ENCODE data around the gene CCDC85A. TPM values are rescaled to one million over a fixed set of nuclear protein-coding genes. Genes with fewer than 3 reads are reported as not detected.
A peak's percentile ranks its signal among the peaks of the same experiment; 100 is the strongest.

CCDC85A gene
- polyA plus RNA-seq, 10 donors, result 2.7 to 3.9 (median 3.4) TPM

- DNase-seq, result no peak
Measured at GRCh38 chr2:56361844-56362243, 178.1 kb downstream of the CCDC85A start.

DNA sequence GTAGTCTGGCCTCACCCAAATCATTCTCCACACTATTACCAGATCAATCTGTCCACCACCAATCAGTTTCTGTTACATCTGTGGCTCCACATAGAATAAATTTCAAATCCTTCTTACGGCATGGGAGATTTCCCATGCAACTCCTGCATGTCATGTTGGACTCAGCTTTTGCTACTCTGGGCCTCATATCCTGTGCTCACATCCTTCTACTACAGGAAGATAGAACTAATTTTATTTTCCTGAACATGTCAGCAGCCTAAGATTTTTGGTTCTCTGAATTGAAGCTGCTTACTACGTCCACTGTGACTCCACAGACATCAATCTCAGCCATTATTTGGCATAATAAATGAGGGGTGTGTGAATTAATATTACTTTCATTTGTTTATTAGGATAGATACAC, 181.1 kb downstream of the CCDC85A start:
- DNase-seq, result no peak

GRCh38 chr2:56369316-56369715, 185.5 kb downstream of the CCDC85A start:
- DNase-seq, result no peak

- DNase-seq, result no peak
Measured at GRCh38 chr2:56372071-56372656, 188.4 kb downstream of the CCDC85A start.

DNA sequence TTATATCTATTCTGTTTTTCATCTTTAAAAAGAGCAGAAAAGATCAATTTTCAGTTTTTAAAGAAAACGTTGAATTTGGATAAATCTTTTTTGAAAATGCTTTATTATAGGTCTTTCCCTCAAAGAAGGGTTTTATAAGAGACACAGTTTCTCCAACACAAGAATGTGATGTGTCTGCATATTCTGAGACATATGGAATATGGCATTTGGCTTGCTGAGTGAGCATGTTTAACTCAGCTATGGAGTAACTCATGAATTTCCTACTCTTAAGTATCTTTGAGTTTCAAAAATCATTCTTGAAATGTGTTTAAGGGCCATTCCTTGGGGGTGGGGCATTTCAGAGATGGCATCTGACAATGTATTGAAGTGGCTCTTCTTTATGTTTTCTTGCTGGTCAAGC, 191.5 kb downstream of the CCDC85A start:
- DNase-seq, result no peak

- DNase-seq, result peak in 2 of 3 donors; percentile 3 to 11
Measured at GRCh38 chr2:56376699-56377665, 193.2 kb downstream of the CCDC85A start.

DNA sequence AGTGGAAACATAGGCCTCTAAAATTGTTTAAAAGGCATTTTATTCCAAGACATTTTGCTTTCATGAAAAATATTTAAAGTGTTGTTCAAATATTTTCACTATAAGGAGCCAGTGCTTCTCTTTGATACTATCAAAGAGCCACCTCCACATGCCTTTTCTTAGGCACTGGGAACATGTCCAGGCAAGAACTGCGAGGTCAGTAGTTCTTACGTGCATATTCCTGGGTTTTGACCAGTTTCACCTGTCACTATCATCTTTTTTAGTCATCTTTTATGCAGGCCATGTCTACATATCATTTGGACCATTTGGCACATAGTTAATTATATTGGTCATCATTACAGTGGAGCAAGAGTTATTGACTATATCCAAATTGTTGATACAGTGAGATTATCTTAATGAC, 195.3 kb downstream of the CCDC85A start:
- no peak for DNase-seq

DNA sequence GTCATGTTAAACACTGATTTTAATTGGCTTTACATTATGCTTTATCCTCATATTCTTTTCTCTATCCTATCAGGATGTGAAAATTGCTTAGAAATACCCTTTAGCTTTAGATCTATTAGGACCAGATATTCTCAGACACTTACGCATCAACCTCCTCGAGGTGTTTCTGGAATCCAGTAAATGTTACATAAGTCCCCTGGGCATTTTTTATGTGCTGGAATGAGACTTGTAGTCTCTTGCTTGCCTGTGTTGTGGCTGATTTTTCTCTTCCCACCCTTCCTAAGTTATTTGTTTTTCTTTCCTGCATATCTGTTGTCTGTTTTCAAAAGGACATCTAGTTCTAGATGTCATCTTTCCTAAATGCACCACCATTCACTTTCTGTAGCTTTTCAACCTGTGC, 197.1 kb downstream of the CCDC85A start:
- no peak for DNase-seq

DNA sequence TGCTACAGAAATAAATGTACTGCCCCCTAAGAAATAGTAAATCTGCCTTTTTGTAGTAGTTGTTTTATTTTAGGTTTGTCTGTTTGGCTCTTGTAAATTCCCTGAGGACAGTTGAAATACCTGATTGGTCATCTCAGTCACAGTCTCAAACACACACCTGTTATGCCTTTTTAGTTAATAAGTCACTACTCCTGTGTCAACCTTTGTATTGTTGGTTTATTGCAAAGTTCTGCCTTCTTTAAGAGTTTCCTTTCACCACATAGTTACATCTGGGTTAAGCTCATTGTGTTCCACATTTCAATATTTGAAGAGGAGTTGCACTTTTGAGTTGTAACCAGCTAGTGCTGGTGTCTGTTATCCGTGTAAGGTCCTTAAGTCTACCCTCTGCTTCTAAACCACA, 198.7 kb downstream of the CCDC85A start:
- DNase-seq, result no peak

- DNase-seq, result no peak
Measured at GRCh38 chr2:56386657-56387056, 202.9 kb downstream of the CCDC85A start.

DNA sequence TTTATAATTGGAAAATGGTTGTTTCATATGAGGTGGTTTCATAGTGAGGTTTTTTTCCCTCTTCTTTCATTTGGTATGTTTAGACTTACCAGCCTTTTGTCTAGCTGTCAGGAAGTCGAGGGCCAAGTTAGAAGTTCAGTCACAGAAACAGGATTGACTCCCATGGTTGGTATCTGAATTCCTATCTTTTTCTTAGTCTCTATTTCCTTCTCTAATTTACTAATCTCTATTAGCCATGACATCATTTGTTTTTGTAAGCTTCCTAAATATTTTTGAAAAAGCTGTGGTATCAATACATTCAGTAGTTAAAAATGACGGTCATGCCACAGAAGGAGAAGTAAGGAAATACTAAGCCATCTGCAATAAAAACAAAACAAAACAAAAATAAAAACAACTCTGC, 206.9 kb downstream of the CCDC85A start:
- DNase-seq, result no peak

DNA sequence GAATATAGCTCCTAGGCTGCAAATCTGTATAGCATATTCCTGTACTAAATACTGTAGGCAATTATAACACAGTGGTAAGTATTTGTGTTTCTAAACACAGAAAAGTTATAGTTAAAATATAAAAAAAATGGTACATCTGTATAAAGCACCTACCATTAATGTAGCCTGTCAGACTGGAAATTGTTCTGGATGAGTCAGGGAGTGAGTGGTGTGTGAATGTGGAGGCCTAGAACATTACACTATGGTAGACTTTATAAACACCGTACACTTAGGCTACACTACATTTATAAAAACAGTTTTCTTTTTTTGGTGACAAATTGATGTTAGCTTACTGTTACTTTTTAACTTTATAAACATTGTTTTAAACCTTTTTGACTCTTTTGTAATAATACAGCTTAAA, 226.3 kb downstream of the CCDC85A start:
- DNase-seq, result no peak

DNA sequence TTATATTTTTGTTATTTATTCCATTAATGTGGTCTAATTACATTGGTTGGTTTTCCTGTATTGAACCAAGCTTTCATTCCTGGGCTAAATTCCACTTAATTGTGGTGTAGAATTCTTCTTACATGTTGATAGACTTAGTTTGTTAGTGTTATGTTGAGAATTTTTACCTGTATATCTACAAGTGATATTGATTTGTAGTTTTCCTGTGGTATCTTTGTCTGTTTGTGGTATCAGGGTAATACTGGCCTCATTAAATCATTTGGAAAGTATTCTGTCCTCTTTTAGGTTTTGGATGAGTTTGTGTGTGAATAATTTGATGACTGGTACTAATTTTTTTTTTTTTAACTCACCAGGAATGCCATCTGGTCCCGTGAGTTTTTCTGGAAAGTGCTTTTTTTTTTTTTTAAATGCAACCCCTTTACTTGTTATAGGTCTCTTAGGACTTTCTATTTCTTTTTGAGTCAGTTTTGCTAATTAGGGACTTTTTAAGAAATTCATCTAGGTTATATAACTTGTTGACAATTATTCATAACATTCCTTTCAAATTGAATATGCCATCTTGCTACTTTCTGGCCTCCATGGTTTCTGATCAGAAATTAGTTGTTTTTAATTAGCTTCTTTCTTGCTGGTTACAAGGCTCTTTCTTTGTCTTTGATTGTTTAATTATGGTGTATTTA, 232.8 kb downstream of the CCDC85A start:
- no peak for DNase-seq
